IMR-90 (cell line): ENCODE measurements around the gene DISP2. TPM values are rescaled to one million over a fixed set of nuclear protein-coding genes. Genes with fewer than 3 reads are reported as not detected.
A peak's percentile ranks its signal among the peaks of the same experiment; 100 is the strongest.

Experiments used
- ATAC-seq: fragments of 200-7000 bp; cut with Tn5 transposase; 2 replicates; pipeline ENCODE4 v1.9.1; 2020; ENCODE audit warnings: low read depth, mild to moderate bottlenecking, moderate library complexity
- BruUV-seq: library from RNA; stranded (reverse); fragments of 400-500 nt; replicated peaks from 2 replicates; lab custom pipeline; 2021; lab: Mats Ljungman, UMichigan
- CTCF ChIA-PET: fragments of 300-600 bp; formaldehyde crosslinking; extraction: SDS; loops from one replicate; lab custom pipeline; 2021; ENCODE audit warnings: antibody characterized with exemption; lab: Yijun Ruan, JAX
- POLR2A ChIA-PET: fragments of 300-600 bp; sonication (Branson Sonifier 250); formaldehyde crosslinking; loops from one replicate; lab custom pipeline; 2022; ENCODE audit warnings: antibody characterized with exemption; ENCODE audit not compliant: unreplicated experiment; lab: Charles Lee
- DNase-seq: peaks from one replicate; pipeline ENCODE4 v3.0.0; 2013
- H2AFZ ChIP-seq: replicated peaks from 2 replicates; pipeline ENCODE3; 2013; ENCODE audit warnings: low read length, mild to moderate bottlenecking; ENCODE audit not compliant: poor library complexity
- H2AK5ac ChIP-seq: 2 replicates; pipeline ENCODE4 v1.6.1; 2013; ENCODE audit warnings: low read depth, low read length, inconsistent platforms
- H2AK9ac ChIP-seq: replicated peaks from 2 replicates; pipeline ENCODE3; 2013; ENCODE audit warnings: mild to moderate bottlenecking, low read depth, low read length, moderate library complexity; ENCODE audit not compliant: poor library complexity
- H2BK120ac ChIP-seq: 2 replicates; pipeline ENCODE4 v1.6.1; 2013; ENCODE audit warnings: low read depth, low read length, inconsistent platforms
- H2BK15ac ChIP-seq: 3 replicates; pipeline ENCODE4 v1.6.1; 2013; ENCODE audit warnings: low read depth, low read length, inconsistent platforms
- H2BK20ac ChIP-seq: 2 replicates; pipeline ENCODE4 v1.6.1; 2013; ENCODE audit warnings: low read depth, mild to moderate bottlenecking, inconsistent platforms, low read length, moderate library complexity
- H2BK5ac ChIP-seq: 2 replicates; pipeline ENCODE4 v1.6.1; 2013; ENCODE audit warnings: mild to moderate bottlenecking, low read depth, low read length, inconsistent platforms; ENCODE audit not compliant: poor library complexity, severe bottlenecking
- H3K14ac ChIP-seq: replicated peaks from 2 replicates; pipeline ENCODE4 v1.6.1; 2013; ENCODE audit warnings: low read depth, low read length, inconsistent platforms
- H3K18ac ChIP-seq: 2 replicates; pipeline ENCODE4 v1.6.1; 2013; ENCODE audit warnings: low read depth, low read length, control low read depth
- H3K23ac ChIP-seq: 2 replicates; pipeline ENCODE4 v1.6.1; 2013; ENCODE audit warnings: low read depth, low read length, inconsistent platforms
- H3K27ac ChIP-seq: 2 replicates; pipeline ENCODE4 v1.5.1; 2013; ENCODE audit warnings: mild to moderate bottlenecking, control low read depth, low read length; ENCODE audit not compliant: insufficient read depth
- H3K27me3 ChIP-seq: 2 replicates; pipeline ENCODE4 v1.6.1; 2013; ENCODE audit warnings: low read length; ENCODE audit not compliant: control insufficient read depth, insufficient read depth
- H3K36me3 ChIP-seq: 2 replicates; pipeline ENCODE4 v1.6.1; 2013; ENCODE audit warnings: low read length, mixed read lengths; ENCODE audit not compliant: control insufficient read depth, insufficient read depth
- H3K4ac ChIP-seq: 2 replicates; pipeline ENCODE4 v1.6.1; 2013; ENCODE audit warnings: low read depth, low read length, inconsistent platforms
- H3K4me1 ChIP-seq: 2 replicates; pipeline ENCODE4 v1.6.1; 2013; ENCODE audit warnings: low read length, mixed read lengths; ENCODE audit not compliant: control insufficient read depth, insufficient read depth
- H3K4me2 ChIP-seq: 2 replicates; pipeline ENCODE4 v1.6.1; 2013; ENCODE audit warnings: low read depth, mild to moderate bottlenecking, control low read depth, low read length, moderate library complexity
- H3K4me3 ChIP-seq: 2 replicates; pipeline ENCODE4 v1.5.1; 2013; ENCODE audit warnings: low read depth, mild to moderate bottlenecking, control low read depth, low read length, moderate library complexity; ENCODE audit not compliant: insufficient read depth
- H3K56ac ChIP-seq: 2 replicates; pipeline ENCODE4 v1.6.1; 2013; ENCODE audit warnings: low read length, inconsistent platforms; ENCODE audit not compliant: insufficient read depth; ENCODE audit errors: extremely low read depth
- H3K79me1 ChIP-seq, 2 experiments: 2 replicates each; pipeline ENCODE4 v1.6.1; 2013; ENCODE audit warnings: low read length in 2 of 2, inconsistent platforms in 1 of 2, low read depth in 1 of 2
- H3K9ac ChIP-seq: 2 replicates; pipeline ENCODE4 v1.6.1; 2013; ENCODE audit warnings: low read depth, low read length, control low read depth
- H3K9me1 ChIP-seq: 2 replicates; pipeline ENCODE4 v1.6.1; 2013; ENCODE audit warnings: low read length, inconsistent platforms; ENCODE audit not compliant: insufficient read depth
- H3K9me3 ChIP-seq: 2 replicates; pipeline ENCODE4 v1.6.1; 2013; ENCODE audit warnings: low read length; ENCODE audit not compliant: control insufficient read depth, insufficient read depth
- H4K20me1 ChIP-seq: 2 replicates; pipeline ENCODE4 v1.6.1; 2013; ENCODE audit warnings: low read length, inconsistent platforms; ENCODE audit not compliant: insufficient read depth
- H4K5ac ChIP-seq: 2 replicates; pipeline ENCODE4 v1.6.1; 2013; ENCODE audit warnings: mild to moderate bottlenecking, low read depth, low read length, control low read depth
- H4K8ac ChIP-seq, 2 experiments: 2 replicates each; pipeline ENCODE4 v1.6.1; 2013; ENCODE audit warnings: low read depth in 2 of 2, low read length in 2 of 2, control low read depth in 1 of 2, inconsistent platforms in 1 of 2
- H4K91ac ChIP-seq: 2 replicates; pipeline ENCODE4 v1.6.1; 2013; ENCODE audit warnings: low read depth, low read length, inconsistent platforms; ENCODE audit not compliant: insufficient read depth
- NFE2L2 ChIP-seq: fragments of 150-350 bp; IDR thresholded peaks from 2 replicates; pipeline ENCODE4 v1.6.1; 2016; ENCODE audit warnings: low read depth, mild to moderate bottlenecking, low read length
- WGBS, 2 experiments: methylation state at CpG; one replicate each; pipeline versions ENCODE4 v1.1.5 to v1.1.7; 2013; ENCODE audit warnings: missing lambda C conversion rate in 2 of 2; ENCODE audit not compliant: insufficient read length in 1 of 2; ENCODE audit errors: extremely low coverage in 2 of 2; 5-methylcytosine and 5-hydroxymethylcytosine counted together
- dilution Hi-C: fragments of 300-500 bp; cut with HindIII; formaldehyde crosslinking; loops from one replicate; pipeline ENCODE4 v1.14.3; 2018; ENCODE audit warnings: low sequenced_read_pairs; ENCODE audit not compliant: unreplicated experiment
- in situ Hi-C: fragments of 300-500 bp; cut with MboI; formaldehyde crosslinking; loops from 3 replicates; pipeline ENCODE4 v1.14.3; 2019; ENCODE audit warnings: low sequenced_read_pairs, inconsistent platforms, mixed read lengths
- intact Hi-C: fragments of 100-400 bp; cut with micrococcal nuclease; formaldehyde crosslinking; loops from 2 replicates; pipeline ENCODE4 v1.10.0; 2022
- polyA plus RNA-seq, 3 experiments: library from polyadenylated mRNA; depleted of rRNA; stranded (reverse); fragments of >200 nt; gene quantifications; 2 replicates each; pipeline ENCODE4 v1.2.3, GENCODE V29; 2012; ENCODE audit warnings: low replicate concordance in 1 of 3
- total RNA-seq: library from RNA; depleted of rRNA; stranded (reverse); fragments of >200 nt; gene quantifications from 2 replicates; pipeline ENCODE4 v1.2.3, GENCODE V29; 2012

Gene DISP2
- total and polyA plus RNA-seq, 2 of the 4 experiments (the other 2 are of a cell fraction): 0.34 to 0.36 TPM

DNA sequence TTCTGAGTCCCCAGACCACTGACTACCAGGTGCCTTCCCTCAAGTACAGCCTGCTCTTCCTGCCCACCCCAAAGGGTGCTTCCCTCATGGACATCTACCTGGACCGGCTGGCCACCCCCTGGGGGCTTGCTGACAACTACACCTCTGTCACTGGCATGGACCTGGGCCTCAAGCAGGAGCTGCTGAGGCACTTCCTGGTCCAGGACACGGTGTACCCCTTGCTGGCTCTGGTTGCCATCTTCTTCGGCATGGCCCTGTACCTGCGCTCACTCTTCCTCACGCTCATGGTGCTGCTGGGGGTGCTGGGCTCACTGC is 9.3 kb downstream of the DISP2 start:
- POLR2A ChIA-PET: no interaction called here
- Histone ChIP-seq H3K27me3 (peaks cover 8% of the 10 kb centered on the region), H2AFZ (peak overlapping the region; percentile 98), H3K27ac (no peak overlapping the region), H2BK5ac (no peak overlapping the region), H3K4ac (no peak overlapping the region), H3K4me2 (no peak overlapping the region), H2AK9ac (no peak overlapping the region), H3K18ac (no peak overlapping the region), H3K9me1 (0 out of 2 replicates have a peak, but pooled peaks cover 3% of the 10 kb centered on the region), H3K79me1 (no peaks in the 10 kb centered on the region), H3K9ac (no peak overlapping the region), H3K9me3 (no peaks in the 10 kb centered on the region), H3K23ac (no peak overlapping the region), H4K5ac (no peak overlapping the region), H4K91ac (no peak overlapping the region), H2AK5ac (peak overlapping the region; percentile 43; the same call in 1 of the 2 replicates), H3K4me3 (no peak overlapping the region), H3K4me1 (peaks cover 2% of the 10 kb centered on the region; the same call in 1 of the 2 replicates), H2BK120ac (no peak overlapping the region), H2BK20ac (no peak overlapping the region), H3K56ac (no peak overlapping the region), H2BK15ac (no peak overlapping the region), H4K20me1 (no peaks in the 10 kb centered on the region), H3K36me3 (no peaks in the 10 kb centered on the region), H4K8ac (no peak overlapping the region), H3K14ac (no peak overlapping the region)
- DNase-seq (no peak), ATAC-seq (no peak)
- 76% methylated on average over 2 of the region's 5 CpGs; no CpG with 5 or more reads in 1 of the 2 experiments for WGBS, 2 experiments
- no peak for TF ChIP-seq NFE2L2
- dilution Hi-C loops: no loop called here
- intact Hi-C loops: no loop called here
- CTCF ChIA-PET: no interaction called here
- in situ Hi-C loops: no loop called here
- no TSS peak for BruUV-seq
